Urinary bladder (tissue), 4 donors: ENCODE data around the gene SAMD14. TPM values are rescaled to one million over a fixed set of nuclear protein-coding genes. Genes with fewer than 3 reads are reported as not detected.

Experiments
- DNase-seq: peaks from one replicate; pipeline ENCODE4 v3.0.0-alpha.2; 2015; ENCODE audit errors: extremely low spot score
- H3K27ac ChIP-seq: one replicate; pipeline ENCODE4 v1.5.1; 2013; ENCODE audit warnings: low read depth, mild to moderate bottlenecking, moderate library complexity
- H3K36me3 ChIP-seq: one replicate; pipeline ENCODE4 v1.6.1; 2013; ENCODE audit warnings: mild to moderate bottlenecking, moderate library complexity; ENCODE audit not compliant: insufficient read depth
- H3K4me1 ChIP-seq: one replicate; pipeline ENCODE4 v1.6.1; 2013; ENCODE audit warnings: mild to moderate bottlenecking, moderate library complexity; ENCODE audit not compliant: insufficient read depth
- H3K4me3 ChIP-seq: one replicate; pipeline ENCODE4 v1.5.1; 2013; ENCODE audit warnings: low read depth, low read length
- WGBS: extraction: QIAGEN DNeasy Blood & Tissue Kit; methylation state at CpG from one replicate; pipeline ENCODE4 v1.1.7; 2013; 5-methylcytosine and 5-hydroxymethylcytosine counted together
- polyA plus RNA-seq: library from polyadenylated mRNA; stranded (reverse); fragments of 200-250 nt; gene quantifications from one replicate; pipeline ENCODE4 v1.2.3, GENCODE V29; 2013
- total RNA-seq: library from RNA; depleted of rRNA; stranded (reverse); fragments of >200 nt; gene quantifications from one replicate; pipeline ENCODE4 v1.2.3, GENCODE V29; 2014
- donor health status: healthy with polysubstance abuse.
- donor health status: healthy.

Gene SAMD14
- total and polyA plus RNA-seq, 2 donors, result 2.2 to 3.7 TPM

- no peak for DNase-seq
- H3K36me3 ChIP-seq, result no peaks in the 10 kb centered on the region
- WGBS, result 74% methylated on average over 6 of the region's 6 CpGs
- no peak overlapping the region for H3K27ac ChIP-seq
- no peak overlapping the region for H3K4me3 ChIP-seq
- no peaks in the 10 kb centered on the region for H3K4me1 ChIP-seq
Observed at GRCh38 chr17:50127697-50128361, 2.1 kb downstream of the SAMD14 start.

- Histone ChIP-seq H3K4me1 (no peaks in the 10 kb centered on the region), H3K4me3 (no peak overlapping the region), H3K27ac (no peak overlapping the region), H3K36me3 (no peaks in the 10 kb centered on the region)
- 95% methylated on average over 4 of the region's 4 CpGs for WGBS
- DNase-seq, result no peak
Observed at GRCh38 chr17:50125420-50125997, 4.5 kb downstream of the SAMD14 start.

- DNase-seq, result no peak
- H3K4me3 ChIP-seq, result no peak overlapping the region
- H3K36me3 ChIP-seq, result no peaks in the 10 kb centered on the region
- no peaks in the 10 kb centered on the region for H3K4me1 ChIP-seq
- WGBS, result 39% methylated on average over 12 of the region's 12 CpGs
- no peak overlapping the region for H3K27ac ChIP-seq
Observed at GRCh38 chr17:50123649-50124349, 6.2 kb downstream of the SAMD14 start.

- WGBS, result 84% methylated on average over 3 of the region's 3 CpGs
- Histone ChIP-seq H3K4me3 (no peak overlapping the region), H3K36me3 (no peaks in the 10 kb centered on the region), H3K27ac (no peak overlapping the region), H3K4me1 (no peaks in the 10 kb centered on the region)
- no peak for DNase-seq
Observed at GRCh38 chr17:50122945-50123344, 7.0 kb downstream of the SAMD14 start.

GRCh38 chr17:50120475-50121253, 9.3 kb downstream of the SAMD14 start:
- H3K4me3 ChIP-seq, result no peak overlapping the region
- no peaks in the 10 kb centered on the region for H3K36me3 ChIP-seq
- no peak overlapping the region for H3K27ac ChIP-seq
- no peaks in the 10 kb centered on the region for H3K4me1 ChIP-seq
- no peak for DNase-seq
- WGBS, result 94% methylated on average over 7 of the region's 7 CpGs

GRCh38 chr17:50118828-50119218, 11.1 kb downstream of the SAMD14 start:
- DNase-seq, result no peak
- H3K36me3 ChIP-seq, result no peaks in the 10 kb centered on the region
- no peaks in the 10 kb centered on the region for H3K4me1 ChIP-seq
- no peak overlapping the region for H3K4me3 ChIP-seq
- 86% methylated on average over 4 of the region's 4 CpGs for WGBS
- H3K27ac ChIP-seq, result no peak overlapping the region

- no peak for DNase-seq
- 60% methylated on average over 23 of the region's 23 CpGs for WGBS
- no peak overlapping the region for H3K27ac ChIP-seq
- H3K4me3 ChIP-seq, result no peak overlapping the region
- H3K4me1 ChIP-seq, result no peaks in the 10 kb centered on the region
- H3K36me3 ChIP-seq, result no peaks in the 10 kb centered on the region
Observed at GRCh38 chr17:50118076-50118827, 11.7 kb downstream of the SAMD14 start.

- Histone ChIP-seq H3K4me3 (no peak overlapping the region), H3K4me1 (no peaks in the 10 kb centered on the region), H3K36me3 (no peaks in the 10 kb centered on the region), H3K27ac (no peak overlapping the region)
- no peak for DNase-seq
- WGBS, result 8% methylated on average over 64 of the region's 64 CpGs
Observed at GRCh38 chr17:50117202-50118051, 12.5 kb downstream of the SAMD14 start.

GRCh38 chr17:50115756-50116155, 14.2 kb downstream of the SAMD14 start:
- Histone ChIP-seq H3K36me3 (no peaks in the 10 kb centered on the region), H3K27ac (no peak overlapping the region), H3K4me3 (no peak overlapping the region), H3K4me1 (no peaks in the 10 kb centered on the region)
- WGBS, result 76% methylated on average over 17 of the region's 17 CpGs
- no peak for DNase-seq

GRCh38 chr17:50114849-50115357, 15.1 kb downstream of the SAMD14 start:
- Histone ChIP-seq H3K36me3 (no peaks in the 10 kb centered on the region), H3K4me1 (no peaks in the 10 kb centered on the region), H3K4me3 (no peak overlapping the region), H3K27ac (no peak overlapping the region)
- no peak for DNase-seq
- 22% methylated on average over 6 of the region's 6 CpGs for WGBS

GRCh38 chr17:50114401-50114800, 15.6 kb downstream of the SAMD14 start:
- H3K27ac ChIP-seq, result no peak overlapping the region
- H3K4me3 ChIP-seq, result no peak overlapping the region
- WGBS, result 89% methylated on average over 4 of the region's 4 CpGs
- DNase-seq, result no peak
- no peaks in the 10 kb centered on the region for H3K36me3 ChIP-seq
- no peaks in the 10 kb centered on the region for H3K4me1 ChIP-seq

- no peaks in the 10 kb centered on the region for H3K36me3 ChIP-seq
- no peak overlapping the region for H3K27ac ChIP-seq
- WGBS, result 78% methylated on average over 7 of the region's 7 CpGs
- H3K4me3 ChIP-seq, result no peak overlapping the region
- no peaks in the 10 kb centered on the region for H3K4me1 ChIP-seq
- DNase-seq, result no peak
Observed at GRCh38 chr17:50113624-50114320, 16.2 kb downstream of the SAMD14 start.
